Common myeloid progenitor, CD34-positive (primary cell): ENCODE measurements around the gene SLC30A1.

Source experiments
- CTCF ChIA-PET: fragments of 350-600 bp; sonication (Branson Sonifier 250); formaldehyde crosslinking; loops from one replicate; lab custom pipeline; 2021; ENCODE audit warnings: antibody characterized with exemption; lab: Charles Lee
- POLR2A ChIA-PET: fragments of 350-600 bp; sonication (Branson Sonifier 250); formaldehyde crosslinking; loops from one replicate; lab custom pipeline; 2021; ENCODE audit warnings: antibody characterized with exemption; lab: Charles Lee
- DNase-seq, 3 donors: peaks; one replicate each; pipeline versions ENCODE4 v3.0.0 to v3.0.0-alpha.2; 2013
- H3K27ac ChIP-seq, 2 experiments: 1 replicate in 1 of 2; 2 replicates in 1 of 2; pipeline ENCODE4 v1.7.0; 2013; ENCODE audit warnings: inconsistent platforms in 2 of 2, low read length in 2 of 2, mild to moderate bottlenecking in 2 of 2, low read depth in 1 of 2, moderate library complexity in 1 of 2; ENCODE audit not compliant: severe bottlenecking in 2 of 2, insufficient read depth in 1 of 2, poor library complexity in 1 of 2
- H3K27me3 ChIP-seq, 5 experiments: replicated peaks in 2 of 5; 1 replicate in 3 of 5; 2 replicates in 2 of 5; pipeline versions ENCODE4 v1.6.1 to v1.7.0; 2013; ENCODE audit warnings: low read length in 4 of 5, mild to moderate bottlenecking in 2 of 5, moderate library complexity in 2 of 5, inconsistent platforms in 1 of 5; ENCODE audit not compliant: insufficient read depth in 5 of 5, control insufficient read depth in 4 of 5
- H3K36me3 ChIP-seq, 4 experiments: 1 replicate in 2 of 4; 2 replicates in 2 of 4; pipeline versions ENCODE4 v1.6.1 to v1.7.0; 2013; ENCODE audit warnings: low read length in 3 of 4, control low read depth in 1 of 4, mild to moderate bottlenecking in 1 of 4; ENCODE audit not compliant: control insufficient read depth in 4 of 4, insufficient read depth in 4 of 4
- H3K4me1 ChIP-seq, 4 experiments: 1 replicate in 3 of 4; 2 replicates in 1 of 4; pipeline versions ENCODE4 v1.6.1 to v1.7.1; 2013; ENCODE audit warnings: low read length in 3 of 4, mild to moderate bottlenecking in 3 of 4, control low read depth in 1 of 4, inconsistent platforms in 1 of 4, moderate library complexity in 1 of 4; ENCODE audit not compliant: control insufficient read depth in 4 of 4, insufficient read depth in 4 of 4; ENCODE audit errors: control extremely low read depth in 1 of 4
- H3K4me3 ChIP-seq, 7 experiments: 1 replicate in 4 of 7; 2 replicates in 3 of 7; pipeline versions ENCODE4 v1.5.1 to v1.7.0; 2013; ENCODE audit warnings: mild to moderate bottlenecking in 7 of 7, low read length in 6 of 7, moderate library complexity in 6 of 7, inconsistent platforms in 2 of 7, low read depth in 2 of 7, control low read depth in 1 of 7; ENCODE audit not compliant: insufficient read depth in 4 of 7, control insufficient read depth in 1 of 7; ENCODE audit errors: extremely low read depth in 1 of 7
- H3K9me3 ChIP-seq, 5 experiments: 1 replicate in 4 of 5; 2 replicates in 1 of 5; pipeline versions ENCODE4 v1.6.1 to v1.7.1; 2013; ENCODE audit warnings: low read length in 4 of 5, mild to moderate bottlenecking in 2 of 5, inconsistent platforms in 1 of 5, low read depth in 1 of 5, moderate library complexity in 1 of 5; ENCODE audit not compliant: control insufficient read depth in 4 of 5, insufficient read depth in 2 of 5; ENCODE audit errors: control extremely low read depth in 1 of 5
- WGBS: methylation state at CpG from one replicate; pipeline ENCODE4 v1.1.5; 2013; ENCODE audit not compliant: insufficient coverage; 5-methylcytosine and 5-hydroxymethylcytosine counted together

SLC30A1 gene

DNA sequence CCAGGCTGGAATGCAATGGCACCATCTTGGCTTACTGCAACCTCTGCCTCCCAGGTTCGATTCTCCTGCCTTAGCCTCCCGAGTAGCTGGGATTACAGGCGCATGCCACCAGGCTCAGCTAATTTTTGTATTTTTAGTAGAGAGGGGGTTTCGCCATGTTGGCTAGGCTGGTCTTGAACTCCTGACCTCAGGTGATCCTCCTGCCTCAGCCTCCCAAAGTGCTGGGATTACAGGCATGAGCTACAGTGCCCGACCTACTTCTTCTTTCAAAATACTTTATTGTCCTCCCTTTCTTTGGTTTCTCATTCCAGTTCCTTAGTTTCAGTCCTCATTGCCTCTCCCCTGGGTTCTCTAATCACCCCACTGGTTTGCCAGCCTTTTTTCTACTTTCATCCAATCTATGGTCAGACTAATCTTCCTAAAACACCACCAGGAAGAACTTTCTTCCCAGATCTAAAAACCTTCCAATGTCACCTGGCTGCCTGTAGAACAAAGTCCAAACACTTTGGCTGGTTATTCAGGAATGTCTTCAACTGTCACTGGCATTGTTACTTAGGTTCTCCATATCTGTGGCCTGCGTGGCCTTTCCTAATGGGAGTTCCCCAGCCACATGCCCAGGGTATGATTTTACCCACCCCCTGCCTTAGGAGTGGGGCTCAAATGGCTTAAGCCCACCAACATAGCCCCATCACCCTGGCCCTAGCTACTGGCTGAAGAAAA lies 29.0 kb upstream of the SLC30A1 start:
- CTCF ChIA-PET: interaction anchor here (0.8 to 1.4 kb wide), 3 partner anchors 9 to 47 kb away, joined by 3 to 6 read pairs (median 3); no protein-coding TSS in a partner anchor
- WGBS: 79% methylated on average over 2 of the region's 6 CpGs

DNA sequence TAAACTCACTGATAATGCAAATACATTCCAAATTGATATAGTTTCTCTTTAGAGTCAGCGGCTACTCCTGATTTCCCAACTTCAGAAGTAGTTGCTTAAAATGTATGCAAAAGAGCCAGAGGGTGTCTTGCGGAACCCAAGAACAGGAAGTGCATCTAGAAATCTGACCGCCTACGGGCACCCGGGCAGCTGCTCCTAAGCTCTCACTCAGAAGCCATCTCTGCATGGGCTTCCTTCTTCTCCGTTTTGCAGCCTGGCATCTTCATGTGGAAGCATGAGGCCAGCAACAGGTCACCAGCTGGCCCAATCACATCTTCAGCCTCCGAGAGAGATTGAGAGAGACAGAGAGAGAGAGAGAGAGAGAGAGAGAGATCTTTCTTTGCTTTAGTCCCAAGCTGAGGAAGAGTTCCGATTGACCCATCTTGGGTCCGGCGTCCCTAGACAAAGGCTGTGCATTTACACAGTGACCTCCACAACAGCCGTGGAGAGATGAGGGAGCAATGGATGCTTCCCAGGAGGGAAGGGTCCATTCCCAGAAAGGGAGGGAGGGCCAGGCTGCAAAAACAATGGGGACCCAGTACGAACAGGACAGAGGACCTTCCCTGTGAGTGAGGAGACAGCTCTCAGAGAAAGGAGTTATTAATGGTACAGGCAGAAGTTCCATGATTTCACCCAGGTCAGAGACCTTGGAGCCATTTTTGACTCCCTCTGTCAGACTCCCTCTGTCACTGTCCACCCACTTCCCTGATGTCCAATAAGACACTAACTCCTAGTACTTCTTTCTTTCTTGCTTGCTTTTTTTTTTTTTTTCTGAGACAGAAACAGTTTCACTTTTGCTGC lies 28.2 kb upstream of the SLC30A1 start:
- POLR2A ChIA-PET: no interaction called here
- H3K4me1 ChIP-seq: peaks cover 8 to 57% (median 21%) of the 10 kb centered on the region in 4 experiments

More for the DNA sequence above, 29.0 kb upstream of the SLC30A1 start:
- POLR2A ChIA-PET: no interaction called here
- Histone ChIP-seq H3K9me3 (no peaks in the 10 kb centered on the region), H3K4me3 (no peak overlapping the region), H3K4me1 (peaks cover 3 to 57% (median 21%) of the 10 kb centered on the region in 4 experiments), H3K27me3 (no peaks in the 10 kb centered on the region), H3K36me3 (no peaks in the 10 kb centered on the region), H3K27ac (no peak overlapping the region)
- DNase-seq: no peak

GRCh38 chr1:211606332-211606913 lies 27.5 kb upstream of the SLC30A1 start:
- peaks cover 10 to 52% (median 21%) of the 10 kb centered on the region in 4 experiments for H3K4me1 ChIP-seq
- ChIA-PET POLR2A (no interaction called here), CTCF (interaction anchor here (0.6 to 1.9 kb wide), 10 partner anchors 9 to 94 kb away, joined by 3 to 12 read pairs (median 4); partner anchors contain the start of gene SLC30A1)
- no peaks in the 10 kb centered on the region for H3K27me3 ChIP-seq
- no peaks in the 10 kb centered on the region for H3K9me3 ChIP-seq
- DNase-seq: no peak
- H3K36me3 ChIP-seq: no peaks in the 10 kb centered on the region
- peak overlapping the region in 4 of 7 experiments; percentile 2 to 61 (median 54) for H3K4me3 ChIP-seq
- peak overlapping the region in 1 of 2 experiments; percentile 73 for H3K27ac ChIP-seq
- WGBS: 64% methylated on average over 5 of the region's 8 CpGs

More for the DNA sequence above, 28.2 kb upstream of the SLC30A1 start:
- H3K36me3 ChIP-seq: no peaks in the 10 kb centered on the region
- no peaks in the 10 kb centered on the region for H3K27me3 ChIP-seq
- DNase-seq: peak; percentile 38 to 84 (median 79)
- peak overlapping the region in 4 of 7 experiments; percentile 28 to 61 (median 54) for H3K4me3 ChIP-seq
- H3K9me3 ChIP-seq: no peaks in the 10 kb centered on the region
- WGBS: 54% methylated on average over 9 of the region's 12 CpGs
- CTCF ChIA-PET: interaction anchor here (0.6 to 1.9 kb wide), 9 partner anchors 8 to 90 kb away, joined by 3 to 6 read pairs (median 3); no protein-coding TSS in a partner anchor
- peak overlapping the region in 1 of 2 experiments; percentile 73 for H3K27ac ChIP-seq

- no peaks in the 10 kb centered on the region for H3K9me3 ChIP-seq
- H3K27me3 ChIP-seq: no peaks in the 10 kb centered on the region
- ChIA-PET CTCF (interaction anchor here (1.2 to 1.9 kb wide), 6 partner anchors 10 to 93 kb away, joined by 3 to 12 read pairs (median 4); partner anchors contain the start of gene SLC30A1), POLR2A (no interaction called here)
- H3K36me3 ChIP-seq: no peaks in the 10 kb centered on the region
- H3K4me3 ChIP-seq: peak overlapping the region in 1 of 7 experiments; percentile 57
- DNase-seq: no peak
- peak overlapping the region in 1 of 2 experiments; percentile 19 for H3K27ac ChIP-seq
- H3K4me1 ChIP-seq: peaks cover 10 to 46% (median 21%) of the 10 kb centered on the region in 4 experiments
- WGBS: 95% methylated on average over 9 of the region's 11 CpGs
These were observed 26.8 kb upstream of the SLC30A1 start for GRCh38 chr1:211605603-211606331.

GRCh38 chr1:211605034-211605433 lies 26.1 kb upstream of the SLC30A1 start:
- ChIA-PET POLR2A (no interaction called here), CTCF (interaction anchor here (1.3 to 1.9 kb wide), 4 partner anchors 11 to 92 kb away, joined by 4 to 12 read pairs (median 5); partner anchors contain the start of gene SLC30A1)
- WGBS: 100% methylated on average over 1 of the region's 2 CpGs

GRCh38 chr1:211604548-211604947 lies 25.6 kb upstream of the SLC30A1 start:
- Histone ChIP-seq H3K27me3 (no peaks in the 10 kb centered on the region), H3K4me1 (peaks cover 10 to 44% (median 21%) of the 10 kb centered on the region in 4 experiments), H3K27ac (no peak overlapping the region), H3K4me3 (no peak overlapping the region), H3K36me3 (no peaks in the 10 kb centered on the region), H3K9me3 (no peaks in the 10 kb centered on the region)
- ChIA-PET CTCF (interaction anchor here (1.7 kb wide), 2 partner anchors 25 to 92 kb away, joined by 6 to 12 read pairs; partner anchors contain the start of gene SLC30A1), POLR2A (no interaction called here)
- 100% methylated on average over 1 of the region's 2 CpGs for WGBS
- DNase-seq: no peak

More at GRCh38 chr1:211605034-211605433, 26.1 kb upstream of the SLC30A1 start:
- Histone ChIP-seq H3K4me3 (no peak overlapping the region), H3K36me3 (no peaks in the 10 kb centered on the region), H3K27me3 (no peaks in the 10 kb centered on the region), H3K9me3 (no peaks in the 10 kb centered on the region), H3K27ac (no peak overlapping the region), H3K4me1 (peaks cover 10 to 44% (median 21%) of the 10 kb centered on the region in 4 experiments)
- DNase-seq: no peak
